HG03025 (cell line): Measurements from ENCODE around the gene CUEDC1.

Experiments
- ATAC-seq: cut with Tn5 transposase; IDR thresholded peaks from one replicate; pipeline ENCODE4 v1.9.1; 2021; ENCODE audit warnings: mild to moderate bottlenecking, moderate library complexity; ENCODE audit not compliant: unreplicated experiment, low FRiP score

Gene CUEDC1

DNA sequence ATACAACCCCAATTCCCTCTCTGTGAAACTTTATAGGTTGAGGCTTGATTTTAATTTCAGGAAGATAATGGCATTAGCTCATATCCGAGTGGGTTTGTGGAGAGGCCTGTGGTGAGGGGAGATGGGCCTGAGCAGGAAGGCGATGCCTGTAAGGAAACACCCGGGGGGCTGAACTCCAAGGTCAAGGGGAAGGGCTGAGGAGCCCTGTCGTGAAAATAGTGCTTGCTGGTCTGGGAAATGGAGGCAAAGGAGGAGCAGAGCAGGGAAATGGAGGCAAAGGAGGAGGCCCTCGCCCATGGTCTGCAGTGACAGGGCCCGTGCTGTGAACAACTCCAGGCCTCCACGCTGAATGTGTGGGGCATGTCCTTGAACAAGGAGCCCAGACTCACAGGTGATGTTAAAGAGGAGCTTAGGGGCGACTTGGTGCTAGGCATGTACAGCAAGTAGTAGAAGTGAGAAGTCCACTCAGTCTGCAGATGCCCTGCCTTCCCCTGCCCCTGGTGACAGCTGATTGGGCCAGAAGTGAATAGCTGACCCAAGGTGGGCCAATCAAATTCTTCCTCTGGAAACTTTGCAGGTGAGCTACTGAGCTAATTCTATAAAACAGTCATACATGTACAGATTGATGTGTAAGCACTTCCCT, 143.5 kb downstream of the CUEDC1 start:
- ATAC-seq = no peak
